ENCODE data around the gene IFT25. TPM values are rescaled to one million over a fixed set of nuclear protein-coding genes. Genes with fewer than 3 reads are reported as not detected.
"Not testable (repeated sequence)": the region's sequence is repeated elsewhere in the genome, so short reads cannot be mapped to it uniquely, and the experiment has no call there.

Gene IFT25
- total RNA-seq, result 10 to 100 TPM; 20.8 to 27.7 (median 23.3) TPM

- H3K4me3 ChIP-seq, result peak within 1 kb of the TSS; percentile 65 to 78 (median 68)
- no peaks in the 10 kb centered on the region for H3K4me1 ChIP-seq
- H3K9me3 ChIP-seq, result no peaks in the 10 kb centered on the region
- peak; percentile 96 to 99 for DNase-seq (ENCODE audit: low spot score in 2 of 2)
- peak within 1 kb of the TSS; percentile 83 to 93 for H3K27ac ChIP-seq
- TF ChIP-seq POLR2AphosphoS5 (IDR thresholded peaks at IDR 0.05), result peak; percentile 44 to 78 (median 46)
- TF ChIP-seq CTCF (IDR thresholded peaks at IDR 0.05), result no peak
- TF ChIP-seq POLR2A (IDR thresholded peaks at IDR 0.05), result peak; percentile 38
- intact Hi-C loops (cut with DNase I; ENCODE audit: low total_unique reads), result loop anchor here (2.0 kb wide), 1 partner anchor 57 kb away; the partner anchor contains the start of gene YIPF1
- no peaks in the 10 kb centered on the region for H3K36me3 ChIP-seq
- no peaks in the 10 kb centered on the region for H3K27me3 ChIP-seq
Measured at GRCh38 chr1:53945433-53946251, at the start of gene IFT25. Gene IFT25, minus strand, starts transcription at chr1:53945699. Its CDS starts 5,617 bp downstream, at chr1:53940082.

DNA sequence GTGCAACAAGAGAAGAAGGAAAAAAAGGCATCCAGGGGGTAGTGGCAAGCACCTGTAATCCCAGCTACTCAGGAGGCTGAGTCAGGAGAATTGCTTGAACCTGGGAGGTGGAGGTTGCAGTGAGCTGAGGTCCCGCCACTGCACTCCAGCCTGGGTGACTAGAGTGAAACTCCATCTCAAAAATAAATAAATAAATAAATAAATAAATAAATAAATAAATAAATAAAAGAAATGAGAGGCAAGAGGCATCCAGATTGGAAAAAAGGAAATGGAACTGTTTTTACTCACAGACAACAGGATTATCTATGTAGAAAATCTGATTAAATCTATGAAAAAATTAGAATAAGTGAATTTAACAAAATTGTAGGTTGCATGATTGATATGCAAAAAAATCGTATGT, 49.0 kb upstream of the IFT25 start:
- intact Hi-C loops (cut with DNase I; ENCODE audit: low total_unique reads); H3K9me3 ChIP-seq; H3K4me1 ChIP-seq; H3K27ac ChIP-seq; H3K27me3 ChIP-seq; H3K4me3 ChIP-seq; H3K36me3 ChIP-seq; DNase-seq (ENCODE audit: low spot score in 2 of 2): not testable (repeated sequence)

DNA sequence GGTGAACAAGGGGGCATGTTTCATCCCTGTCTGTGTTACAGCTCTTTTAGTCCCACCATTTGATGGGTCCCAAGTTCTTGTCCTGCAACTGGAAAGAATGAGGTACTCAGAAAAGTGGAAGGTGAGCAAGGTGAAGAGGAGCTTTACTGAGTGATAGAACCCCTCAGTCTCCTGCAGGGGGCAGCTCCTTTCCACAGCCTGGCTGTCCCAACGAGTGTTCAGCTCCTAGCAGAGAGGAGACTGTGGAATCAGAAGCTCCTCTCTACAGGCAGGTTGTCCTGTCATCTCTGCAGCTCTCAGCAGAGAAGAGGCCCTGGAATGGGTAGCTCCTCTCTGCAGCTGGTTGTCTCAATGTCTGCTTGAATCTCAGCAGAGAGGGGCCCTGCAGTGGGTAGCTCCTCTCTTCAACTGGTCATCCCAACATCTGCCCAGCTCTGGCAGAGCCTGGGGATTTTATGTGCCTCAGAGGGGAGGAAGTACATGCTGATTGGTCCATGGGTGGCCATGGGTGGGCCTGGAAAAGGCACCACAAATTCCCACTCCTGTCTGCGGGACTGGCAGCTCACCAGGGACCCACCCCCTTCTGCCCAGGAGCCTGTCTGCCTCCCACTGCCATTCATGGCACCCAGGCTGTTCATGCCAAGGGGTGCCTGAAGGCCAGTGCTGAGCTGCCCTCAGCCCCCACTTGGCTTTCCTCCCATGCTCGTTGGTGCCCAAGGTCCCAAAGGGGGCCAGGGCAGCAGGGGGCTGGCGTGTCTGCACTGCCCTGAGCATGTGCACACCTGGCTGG, 46.8 kb upstream of the IFT25 start:
- TF ChIP-seq POLR2A (IDR thresholded peaks at IDR 0.05) (no peak), CTCF (IDR thresholded peaks at IDR 0.05) (no peak), POLR2AphosphoS5 (IDR thresholded peaks at IDR 0.05) (no peak)
- H3K9me3 ChIP-seq, result no peaks in the 10 kb centered on the region
- intact Hi-C loops (cut with DNase I; ENCODE audit: low total_unique reads), result no loop called here
- no peak overlapping the region for H3K27ac ChIP-seq
- no peaks in the 10 kb centered on the region for H3K36me3 ChIP-seq
- no peak overlapping the region for H3K4me3 ChIP-seq
- H3K4me1 ChIP-seq, result no peaks in the 10 kb centered on the region
- H3K27me3 ChIP-seq, result no peaks in the 10 kb centered on the region
- no peak for DNase-seq (ENCODE audit: low spot score in 2 of 2)

- no peaks in the 10 kb centered on the region for H3K27me3 ChIP-seq
- no peak overlapping the region for H3K4me3 ChIP-seq
- TF ChIP-seq POLR2AphosphoS5 (IDR thresholded peaks at IDR 0.05) (no peak), POLR2A (IDR thresholded peaks at IDR 0.05) (no peak), CTCF (IDR thresholded peaks at IDR 0.05) (no peak)
- no peaks in the 10 kb centered on the region for H3K9me3 ChIP-seq
- DNase-seq (ENCODE audit: low spot score in 2 of 2), result no peak
- no peak overlapping the region for H3K27ac ChIP-seq
- intact Hi-C loops (cut with DNase I; ENCODE audit: low total_unique reads), result loop anchor here (5.0 kb wide), 1 partner anchor 186 kb away; no protein-coding TSS in a partner anchor
- H3K4me1 ChIP-seq, result no peaks in the 10 kb centered on the region
- H3K36me3 ChIP-seq, result no peaks in the 10 kb centered on the region
Measured at GRCh38 chr1:53987880-53988279, 42.4 kb upstream of the IFT25 start.

DNA sequence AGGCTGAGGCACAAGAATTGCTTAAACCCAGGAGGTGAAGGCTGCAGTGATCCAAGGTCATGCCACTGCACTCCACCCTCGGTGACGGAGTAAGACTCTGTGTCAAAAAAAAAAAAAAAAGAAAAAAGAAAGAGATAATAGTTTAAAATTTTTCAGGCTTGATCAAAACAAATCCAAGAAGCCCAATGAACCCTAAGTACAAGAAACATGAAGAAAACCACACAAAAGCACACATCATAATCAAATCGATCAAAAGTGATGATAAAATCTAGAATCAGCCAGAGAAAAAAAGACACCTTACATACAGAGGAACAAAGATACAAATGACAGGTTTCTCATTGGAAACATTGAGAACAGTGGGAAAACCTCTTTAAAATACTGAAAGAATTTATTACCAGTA, 41.0 kb upstream of the IFT25 start:
- Histone ChIP-seq H3K27ac (no peak overlapping the region), H3K27me3 (no peaks in the 10 kb centered on the region), H3K36me3 (no peaks in the 10 kb centered on the region), H3K4me3 (no peak overlapping the region), H3K9me3 (no peaks in the 10 kb centered on the region), H3K4me1 (no peaks in the 10 kb centered on the region)
- no peak for DNase-seq (ENCODE audit: low spot score in 2 of 2)
- intact Hi-C loops (cut with DNase I; ENCODE audit: low total_unique reads), result loop anchor here (5.0 kb wide), 1 partner anchor 184 kb away; no protein-coding TSS in a partner anchor
- no peak for TF ChIP-seq POLR2AphosphoS5 (IDR thresholded peaks at IDR 0.05)
- no peak for TF ChIP-seq CTCF (IDR thresholded peaks at IDR 0.05)
- no peak for TF ChIP-seq POLR2A (IDR thresholded peaks at IDR 0.05)
